ENCODE data around the gene PRDX1.
"Not testable (repeated sequence)": the region's sequence is repeated elsewhere in the genome, so short reads cannot be mapped to it uniquely, and the experiment has no call there.

DNA sequence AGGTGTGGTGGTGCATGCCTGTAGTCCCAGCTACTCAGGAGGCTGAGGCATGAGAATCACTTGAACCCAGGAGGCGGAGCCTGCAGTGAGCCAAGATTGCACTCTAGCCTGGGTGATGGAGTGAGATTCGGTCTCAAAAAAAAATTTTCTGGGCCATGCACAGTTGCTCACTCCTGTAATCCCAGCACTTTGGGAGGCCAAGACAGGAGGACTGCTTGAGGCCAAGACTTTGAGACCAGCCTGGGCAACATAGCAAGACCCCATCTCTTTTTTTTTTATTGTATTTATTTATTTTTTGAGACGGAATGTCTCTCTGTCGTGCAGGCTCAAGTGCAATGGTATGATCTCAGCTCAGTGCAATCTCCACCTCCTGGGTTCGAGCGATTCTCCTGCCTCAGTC, 47.5 kb downstream of the PRDX1 start:
- TF ChIP-seq SP2 (tag by site-specific recombination; IDR thresholded peaks at IDR 0.05); ZNF223 (tag by site-specific recombination; IDR thresholded peaks at IDR 0.05); ZNF394 (tag by site-specific recombination; IDR thresholded peaks at IDR 0.05; ENCODE audit: borderline replicate concordance); KLF16 (tag by site-specific recombination; IDR thresholded peaks at IDR 0.05); ZNF747 (tag by site-specific recombination; IDR thresholded peaks at IDR 0.05); ZNF660 (tag by site-specific recombination; IDR thresholded peaks at IDR 0.05); ZNF777 (tag by site-specific recombination; IDR thresholded peaks at IDR 0.05; ENCODE audit: borderline replicate concordance); KLF8 (tag by site-specific recombination; IDR thresholded peaks at IDR 0.05): not testable (repeated sequence)
- TF ChIP-seq, protein P1, sequence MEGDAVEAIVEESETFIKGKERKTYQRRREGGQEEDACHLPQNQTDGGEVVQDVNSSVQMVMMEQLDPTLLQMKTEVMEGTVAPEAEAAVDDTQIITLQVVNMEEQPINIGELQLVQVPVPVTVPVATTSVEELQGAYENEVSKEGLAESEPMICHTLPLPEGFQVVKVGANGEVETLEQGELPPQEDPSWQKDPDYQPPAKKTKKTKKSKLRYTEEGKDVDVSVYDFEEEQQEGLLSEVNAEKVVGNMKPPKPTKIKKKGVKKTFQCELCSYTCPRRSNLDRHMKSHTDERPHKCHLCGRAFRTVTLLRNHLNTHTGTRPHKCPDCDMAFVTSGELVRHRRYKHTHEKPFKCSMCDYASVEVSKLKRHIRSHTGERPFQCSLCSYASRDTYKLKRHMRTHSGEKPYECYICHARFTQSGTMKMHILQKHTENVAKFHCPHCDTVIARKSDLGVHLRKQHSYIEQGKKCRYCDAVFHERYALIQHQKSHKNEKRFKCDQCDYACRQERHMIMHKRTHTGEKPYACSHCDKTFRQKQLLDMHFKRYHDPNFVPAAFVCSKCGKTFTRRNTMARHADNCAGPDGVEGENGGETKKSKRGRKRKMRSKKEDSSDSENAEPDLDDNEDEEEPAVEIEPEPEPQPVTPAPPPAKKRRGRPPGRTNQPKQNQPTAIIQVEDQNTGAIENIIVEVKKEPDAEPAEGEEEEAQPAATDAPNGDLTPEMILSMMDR (tag by site-specific recombination; IDR thresholded peaks at IDR 0.05), result not testable (repeated sequence)
- TF ChIP-seq, protein P2, sequence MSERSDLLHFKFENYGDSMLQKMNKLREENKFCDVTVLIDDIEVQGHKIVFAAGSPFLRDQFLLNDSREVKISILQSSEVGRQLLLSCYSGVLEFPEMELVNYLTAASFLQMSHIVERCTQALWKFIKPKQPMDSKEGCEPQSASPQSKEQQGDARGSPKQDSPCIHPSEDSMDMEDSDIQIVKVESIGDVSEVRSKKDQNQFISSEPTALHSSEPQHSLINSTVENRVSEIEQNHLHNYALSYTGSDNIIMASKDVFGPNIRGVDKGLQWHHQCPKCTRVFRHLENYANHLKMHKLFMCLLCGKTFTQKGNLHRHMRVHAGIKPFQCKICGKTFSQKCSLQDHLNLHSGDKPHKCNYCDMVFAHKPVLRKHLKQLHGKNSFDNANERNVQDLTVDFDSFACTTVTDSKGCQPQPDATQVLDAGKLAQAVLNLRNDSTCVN (tag by site-specific recombination; optimal IDR thresholded peaks at IDR 0.05), result not testable (repeated sequence)
- TF ChIP-seq, protein P3, sequence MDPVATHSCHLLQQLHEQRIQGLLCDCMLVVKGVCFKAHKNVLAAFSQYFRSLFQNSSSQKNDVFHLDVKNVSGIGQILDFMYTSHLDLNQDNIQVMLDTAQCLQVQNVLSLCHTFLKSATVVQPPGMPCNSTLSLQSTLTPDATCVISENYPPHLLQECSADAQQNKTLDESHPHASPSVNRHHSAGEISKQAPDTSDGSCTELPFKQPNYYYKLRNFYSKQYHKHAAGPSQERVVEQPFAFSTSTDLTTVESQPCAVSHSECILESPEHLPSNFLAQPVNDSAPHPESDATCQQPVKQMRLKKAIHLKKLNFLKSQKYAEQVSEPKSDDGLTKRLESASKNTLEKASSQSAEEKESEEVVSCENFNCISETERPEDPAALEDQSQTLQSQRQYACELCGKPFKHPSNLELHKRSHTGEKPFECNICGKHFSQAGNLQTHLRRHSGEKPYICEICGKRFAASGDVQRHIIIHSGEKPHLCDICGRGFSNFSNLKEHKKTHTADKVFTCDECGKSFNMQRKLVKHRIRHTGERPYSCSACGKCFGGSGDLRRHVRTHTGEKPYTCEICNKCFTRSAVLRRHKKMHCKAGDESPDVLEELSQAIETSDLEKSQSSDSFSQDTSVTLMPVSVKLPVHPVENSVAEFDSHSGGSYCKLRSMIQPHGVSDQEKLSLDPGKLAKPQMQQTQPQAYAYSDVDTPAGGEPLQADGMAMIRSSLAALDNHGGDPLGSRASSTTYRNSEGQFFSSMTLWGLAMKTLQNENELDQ (tag by site-specific recombination; IDR thresholded peaks at IDR 0.05; ENCODE audit: low read depth), result not testable (repeated sequence)
- TF ChIP-seq, protein P4, sequence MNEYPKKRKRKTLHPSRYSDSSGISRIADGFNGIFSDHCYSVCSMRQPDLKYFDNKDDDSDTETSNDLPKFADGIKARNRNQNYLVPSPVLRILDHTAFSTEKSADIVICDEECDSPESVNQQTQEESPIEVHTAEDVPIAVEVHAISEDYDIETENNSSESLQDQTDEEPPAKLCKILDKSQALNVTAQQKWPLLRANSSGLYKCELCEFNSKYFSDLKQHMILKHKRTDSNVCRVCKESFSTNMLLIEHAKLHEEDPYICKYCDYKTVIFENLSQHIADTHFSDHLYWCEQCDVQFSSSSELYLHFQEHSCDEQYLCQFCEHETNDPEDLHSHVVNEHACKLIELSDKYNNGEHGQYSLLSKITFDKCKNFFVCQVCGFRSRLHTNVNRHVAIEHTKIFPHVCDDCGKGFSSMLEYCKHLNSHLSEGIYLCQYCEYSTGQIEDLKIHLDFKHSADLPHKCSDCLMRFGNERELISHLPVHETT (tag by site-specific recombination; IDR thresholded peaks at IDR 0.05), result not testable (repeated sequence)
- TF ChIP-seq, protein P5, sequence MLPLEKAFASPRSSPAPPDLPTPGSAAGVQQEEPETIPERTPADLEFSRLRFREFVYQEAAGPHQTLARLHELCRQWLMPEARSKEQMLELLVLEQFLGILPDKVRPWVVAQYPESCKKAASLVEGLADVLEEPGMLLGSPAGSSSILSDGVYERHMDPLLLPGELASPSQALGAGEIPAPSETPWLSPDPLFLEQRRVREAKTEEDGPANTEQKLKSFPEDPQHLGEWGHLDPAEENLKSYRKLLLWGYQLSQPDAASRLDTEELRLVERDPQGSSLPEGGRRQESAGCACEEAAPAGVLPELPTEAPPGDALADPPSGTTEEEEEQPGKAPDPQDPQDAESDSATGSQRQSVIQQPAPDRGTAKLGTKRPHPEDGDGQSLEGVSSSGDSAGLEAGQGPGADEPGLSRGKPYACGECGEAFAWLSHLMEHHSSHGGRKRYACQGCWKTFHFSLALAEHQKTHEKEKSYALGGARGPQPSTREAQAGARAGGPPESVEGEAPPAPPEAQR (tag by site-specific recombination; IDR thresholded peaks at IDR 0.05), result not testable (repeated sequence)

Measured in HEK293 (cell line).